NCI-H146 treated with DMSO at 0.1 percent for 48 hours (cell line): ENCODE results near the gene PDHA2.
"Not testable (repeated sequence)": the region's sequence is repeated elsewhere in the genome, so short reads cannot be mapped to it uniquely, and the experiment has no call there.

ENCODE experiments used
- DNase-seq: peaks from one replicate; lab custom pipeline; 2025; ENCODE audit not compliant: unreplicated experiment; lab: John Stamatoyannopoulos, UW

PDHA2 gene

GRCh38 chr4:95839891-95840290 lies at the start of gene PDHA2:
PDHA2 (plus strand) TSS chr4:95840093; CDS start chr4:95840151, 58 bp downstream.
- no peak for DNase-seq

GRCh38 chr4:95798003-95798402 lies 41.9 kb upstream of the PDHA2 start:
- DNase-seq = no peak

GRCh38 chr4:95798727-95799126 lies 41.2 kb upstream of the PDHA2 start:
- no peak for DNase-seq

- no peak for DNase-seq
These were observed 18.0 kb upstream of the PDHA2 start for GRCh38 chr4:95821867-95822266.

- no peak for DNase-seq
These were observed 14.3 kb upstream of the PDHA2 start for GRCh38 chr4:95825546-95825945.

GRCh38 chr4:95830651-95831050 lies 9.2 kb upstream of the PDHA2 start:
- DNase-seq = no peak

GRCh38 chr4:95831166-95831565 lies 8.7 kb upstream of the PDHA2 start:
- no peak for DNase-seq

GRCh38 chr4:95833711-95834194 lies 6.1 kb upstream of the PDHA2 start:
- no peak for DNase-seq

GRCh38 chr4:95835672-95836071 lies 4.2 kb upstream of the PDHA2 start:
- DNase-seq = no peak

GRCh38 chr4:95838192-95838591 lies 1.7 kb upstream of the PDHA2 start:
- no peak for DNase-seq

GRCh38 chr4:95847908-95848460 lies 8.1 kb downstream of the PDHA2 start:
- no peak for DNase-seq

- no peak for DNase-seq
These were observed 10.3 kb downstream of the PDHA2 start for GRCh38 chr4:95850161-95850560.

- DNase-seq = no peak
These were observed 17.9 kb downstream of the PDHA2 start for GRCh38 chr4:95857761-95858160.

- DNase-seq = no peak
These were observed 28.0 kb downstream of the PDHA2 start for GRCh38 chr4:95867919-95868318.

- DNase-seq = not testable (repeated sequence)
These were observed 29.5 kb downstream of the PDHA2 start for GRCh38 chr4:95869414-95869813.

- DNase-seq = no peak
These were observed 30.1 kb downstream of the PDHA2 start for GRCh38 chr4:95869961-95870500.

GRCh38 chr4:95877636-95878035 lies 37.7 kb downstream of the PDHA2 start:
- DNase-seq = no peak

GRCh38 chr4:95887551-95887950 lies 47.7 kb downstream of the PDHA2 start:
- no peak for DNase-seq

GRCh38 chr4:95889662-95890061 lies 49.8 kb downstream of the PDHA2 start:
- no peak for DNase-seq
